ENCODE measurements around the gene SCUBE2. TPM values are rescaled to one million over a fixed set of nuclear protein-coding genes. Genes with fewer than 3 reads are reported as not detected.
A peak's percentile ranks its signal among the peaks of the same experiment; 100 is the strongest.

Gene SCUBE2
- total and polyA plus RNA-seq, 7 donors: 1.2 to 4.3 (median 1.7) TPM

DNA sequence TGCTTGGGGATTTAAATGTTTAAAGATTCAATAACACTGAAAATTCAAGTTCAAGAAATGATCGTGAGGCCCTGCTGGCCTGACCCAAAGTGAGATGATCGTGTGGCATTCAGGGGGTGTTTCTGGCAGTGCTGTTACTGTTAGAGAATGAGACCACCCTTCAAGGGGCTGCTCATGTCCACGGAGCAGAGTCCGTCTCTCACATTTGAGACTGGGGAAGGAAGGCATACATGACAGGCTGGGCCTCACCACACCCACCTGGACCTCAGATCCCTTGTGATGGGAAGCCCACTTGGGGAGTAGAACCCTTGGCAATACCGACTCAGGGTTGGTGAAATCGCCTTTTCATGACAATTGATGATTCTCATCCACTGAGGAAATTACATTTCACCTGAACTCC lies 71.5 kb downstream of the SCUBE2 start:
- Histone ChIP-seq H3K4me1 (no peaks in the 10 kb centered on the region), H3K9me3 (no peaks in the 10 kb centered on the region), H3K36me3 (ENCODE audit: insufficient read depth in 1 of 2, low read depth in 1 of 2) (no peaks in the 10 kb centered on the region), H3K27ac (no peak overlapping the region), H3K4me3 (no peak overlapping the region), H3K27me3 (ENCODE audit: insufficient read depth in 3 of 3, low read length in 2 of 3) (peaks cover 0 to 6% (median 0%) of the 10 kb centered on the region in 3 donors)
- DNase-seq (no peak), ATAC-seq (no peak)
- intact Hi-C loops (cut with DNase I): loop anchor here in 1 of 2 donors (10.0 kb wide), 1 partner anchor 485 kb away; no protein-coding TSS in a partner anchor
- TF ChIP-seq, protein P1, sequence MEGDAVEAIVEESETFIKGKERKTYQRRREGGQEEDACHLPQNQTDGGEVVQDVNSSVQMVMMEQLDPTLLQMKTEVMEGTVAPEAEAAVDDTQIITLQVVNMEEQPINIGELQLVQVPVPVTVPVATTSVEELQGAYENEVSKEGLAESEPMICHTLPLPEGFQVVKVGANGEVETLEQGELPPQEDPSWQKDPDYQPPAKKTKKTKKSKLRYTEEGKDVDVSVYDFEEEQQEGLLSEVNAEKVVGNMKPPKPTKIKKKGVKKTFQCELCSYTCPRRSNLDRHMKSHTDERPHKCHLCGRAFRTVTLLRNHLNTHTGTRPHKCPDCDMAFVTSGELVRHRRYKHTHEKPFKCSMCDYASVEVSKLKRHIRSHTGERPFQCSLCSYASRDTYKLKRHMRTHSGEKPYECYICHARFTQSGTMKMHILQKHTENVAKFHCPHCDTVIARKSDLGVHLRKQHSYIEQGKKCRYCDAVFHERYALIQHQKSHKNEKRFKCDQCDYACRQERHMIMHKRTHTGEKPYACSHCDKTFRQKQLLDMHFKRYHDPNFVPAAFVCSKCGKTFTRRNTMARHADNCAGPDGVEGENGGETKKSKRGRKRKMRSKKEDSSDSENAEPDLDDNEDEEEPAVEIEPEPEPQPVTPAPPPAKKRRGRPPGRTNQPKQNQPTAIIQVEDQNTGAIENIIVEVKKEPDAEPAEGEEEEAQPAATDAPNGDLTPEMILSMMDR (IDR thresholded peaks at IDR 0.05): no peak
- 95 to 96% (median 95%) methylated on average over 6 of the region's 6 CpGs for WGBS, 3 donors

DNA sequence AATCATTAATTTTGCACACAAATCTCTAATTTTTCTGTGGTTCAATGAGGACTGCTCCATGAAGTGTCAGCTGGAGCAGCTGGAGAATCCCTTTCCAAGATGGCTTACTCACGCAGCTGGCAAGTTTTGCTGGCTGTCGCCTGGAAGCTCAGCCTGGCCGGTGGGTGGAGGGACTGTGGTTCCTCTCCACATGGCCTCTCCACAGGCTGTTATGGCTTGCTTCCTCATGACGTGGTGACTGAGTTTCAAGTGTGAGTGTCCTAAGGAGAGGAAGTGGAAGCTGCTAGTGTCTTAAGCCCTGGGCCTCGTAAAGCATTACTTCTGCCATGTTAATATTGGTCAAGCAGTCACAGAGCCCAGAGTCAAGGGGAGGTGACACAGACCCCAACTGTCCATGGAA lies 73.6 kb downstream of the SCUBE2 start:
- Histone ChIP-seq H3K27me3 (ENCODE audit: insufficient read depth in 3 of 3, low read length in 2 of 3) (peaks cover 0 to 5% (median 0%) of the 10 kb centered on the region in 3 donors), H3K4me3 (no peak overlapping the region), H3K4me1 (no peaks in the 10 kb centered on the region), H3K9me3 (no peaks in the 10 kb centered on the region), H3K36me3 (ENCODE audit: insufficient read depth in 1 of 2, low read depth in 1 of 2) (no peaks in the 10 kb centered on the region), H3K27ac (no peak overlapping the region)
- DNase-seq (peak; percentile 73 to 83), ATAC-seq (peak; percentile 41 to 54 (median 51))
- WGBS, 3 donors: 34 to 50% (median 46%) methylated on average over 5 of the region's 5 CpGs
- intact Hi-C loops (cut with DNase I): loop anchor here in 1 of 2 donors (10.0 kb wide), 1 partner anchor 487 kb away; no protein-coding TSS in a partner anchor
- TF ChIP-seq, protein P1 (IDR thresholded peaks at IDR 0.05): no peak

DNA sequence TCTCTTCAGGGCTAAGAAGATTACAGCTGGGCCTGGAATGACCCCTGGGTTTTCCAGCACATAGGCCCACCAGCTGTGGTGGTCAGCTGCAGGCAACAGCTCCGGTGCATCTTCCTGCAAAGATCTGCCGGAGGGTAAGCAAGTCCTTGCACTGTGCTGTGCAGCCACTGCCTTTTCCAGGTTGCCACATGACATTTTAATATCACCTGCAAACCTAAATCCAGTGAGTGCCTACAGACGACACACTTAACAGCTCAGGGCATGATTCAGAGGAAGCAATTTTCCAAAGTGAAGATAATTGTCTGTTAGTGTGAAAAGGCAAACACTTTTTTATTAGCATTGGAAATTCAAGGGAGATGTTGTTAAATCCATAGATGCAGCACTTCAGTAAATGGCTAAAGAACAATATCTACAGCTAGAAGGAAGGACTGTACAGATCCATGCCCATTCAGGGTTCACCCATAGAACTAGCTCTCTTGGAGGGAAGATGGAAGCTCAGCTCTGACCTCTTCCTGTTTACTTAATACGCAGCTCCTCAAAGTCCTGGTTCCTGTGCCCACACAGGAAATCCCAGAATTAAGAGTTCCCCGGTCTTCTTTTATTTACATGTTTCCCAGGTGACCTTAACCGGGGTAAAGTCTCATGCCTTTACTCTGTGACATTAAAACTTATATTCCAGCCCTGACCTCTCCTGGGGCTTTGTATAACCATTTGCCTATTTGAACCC lies 74.3 kb downstream of the SCUBE2 start:
- intact Hi-C loops (cut with DNase I): loop anchor here in 1 of 2 donors (10.0 kb wide), 1 partner anchor 488 kb away; no protein-coding TSS in a partner anchor
- Histone ChIP-seq H3K27me3 (ENCODE audit: insufficient read depth in 3 of 3, low read length in 2 of 3) (no peaks in the 10 kb centered on the region), H3K4me1 (no peaks in the 10 kb centered on the region), H3K36me3 (ENCODE audit: insufficient read depth in 1 of 2, low read depth in 1 of 2) (no peaks in the 10 kb centered on the region), H3K4me3 (no peak overlapping the region), H3K9me3 (no peaks in the 10 kb centered on the region), H3K27ac (no peak overlapping the region)
- ATAC-seq (no peak), DNase-seq (no peak)
- WGBS, 3 donors: 52 to 66% (median 64%) methylated on average over 6 of the region's 6 CpGs
- TF ChIP-seq, protein P1 (IDR thresholded peaks at IDR 0.05): no peak

DNA sequence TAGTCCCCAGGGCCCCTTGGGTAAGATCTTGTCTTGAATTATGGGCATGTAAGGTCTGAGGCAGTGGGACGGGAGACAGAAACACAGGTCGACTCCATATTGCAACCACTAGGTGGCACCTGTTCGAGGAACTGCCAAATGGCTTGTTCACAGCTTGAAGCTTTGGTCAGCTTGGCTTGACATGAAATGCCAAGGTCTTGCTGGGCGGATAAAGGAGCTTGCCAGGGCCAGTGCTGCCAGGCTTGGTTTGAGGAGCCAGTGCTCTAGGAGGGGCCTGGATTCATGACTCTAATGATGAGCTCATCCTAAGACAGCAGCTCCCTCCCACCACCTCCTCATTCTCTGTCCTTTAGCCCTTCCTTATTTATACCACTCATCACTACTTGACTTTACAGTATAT lies 75.7 kb downstream of the SCUBE2 start:
- DNase-seq (peak; percentile 52 to 66), ATAC-seq (peak; percentile 83 to 96 (median 92))
- intact Hi-C loops (cut with DNase I): loop anchor here (1.0 to 10.0 kb wide), 4 partner anchors 121 to 491 kb away; no protein-coding TSS in a partner anchor
- no peak overlapping the region for H3K27ac ChIP-seq
- no peaks in the 10 kb centered on the region for H3K36me3 ChIP-seq (ENCODE audit: insufficient read depth in 1 of 2, low read depth in 1 of 2)
- no peaks in the 10 kb centered on the region for H3K9me3 ChIP-seq
- WGBS, 3 donors: 3 to 12% (median 4%) methylated on average over 4 of the region's 4 CpGs
- H3K4me3 ChIP-seq: no peak overlapping the region
- TF ChIP-seq, protein P1 (IDR thresholded peaks at IDR 0.05): peak; percentile 75
- no peaks in the 10 kb centered on the region for H3K4me1 ChIP-seq
- H3K27me3 ChIP-seq (ENCODE audit: insufficient read depth in 3 of 3, low read length in 2 of 3): no peaks in the 10 kb centered on the region
